ENCODE data around the gene MCHR1. TPM values are rescaled to one million over a fixed set of nuclear protein-coding genes. Genes with fewer than 3 reads are reported as not detected.

Gene MCHR1
- total RNA-seq, 1 experiment from 2014 or later: not detected

GRCh38 chr22:40645579-40646197 lies 33.6 kb upstream of the MCHR1 start:
- H3K4me3 ChIP-seq (replicated peaks in 1 of 2; ENCODE audit: low read depth in 1 of 2, low read length in 2 of 2): no peak overlapping the region; a peak in 1 of 4 replicates
- H3K9ac ChIP-seq (ENCODE audit: low read length): no peak overlapping the region
- RAD21 ChIA-PET (ENCODE audit: low non-redundant PET in 1 of 2, low total read pairs in 2 of 2, uncharacterized antibody in 2 of 2, unreplicated experiment in 2 of 2): interaction anchor here in 1 of 2 experiments (2.2 kb wide), 1 partner anchor 253 kb away, joined by 5 read pairs; no protein-coding TSS in a partner anchor
- no peaks in the 10 kb centered on the region for H4K20me1 ChIP-seq (ENCODE audit: insufficient read depth)
- no peaks in the 10 kb centered on the region for H3K9me2 ChIP-seq (ENCODE audit: insufficient read depth)
- no peak overlapping the region for H3K27ac ChIP-seq (ENCODE audit: low read depth, low read length)
- intact Hi-C loops (cut with micrococcal nuclease): loop anchor here (1.0 to 10.0 kb wide), 3 partner anchors 120 to 271 kb away; partner anchors contain the start of gene SGSM3
- TF ChIP-seq JUND (IDR thresholded peaks at IDR 0.05) (no peak), YY1 (IDR thresholded peaks at IDR 0.05; ENCODE audit: extremely low read depth, insufficient replicate concordance, low read depth, low read length) (no peak), ZBTB33 (IDR thresholded peaks at IDR 0.05; ENCODE audit: extremely low read depth, insufficient replicate concordance, low read length) (no peak), SP1 (IDR thresholded peaks at IDR 0.05; ENCODE audit: low read depth) (no peak), CTCF (IDR thresholded peaks at IDR 0.05 in 2 of 3, conservative IDR thresholded peaks at IDR 0.05 in 1 of 3; ENCODE audit: borderline replicate concordance in 1 of 3, insufficient read depth in 1 of 3, low read depth in 2 of 3, low read length in 2 of 3) (no peak), TCF7L2 (IDR thresholded peaks at IDR 0.05; ENCODE audit: borderline replicate concordance, extremely low read depth, insufficient read depth, insufficient read length) (no peak), SRF (IDR thresholded peaks at IDR 0.05; ENCODE audit: low read depth) (no peak), SIN3A (IDR thresholded peaks at IDR 0.05; ENCODE audit: low read depth) (no peak), ELF1 (IDR thresholded peaks at IDR 0.05; ENCODE audit: borderline replicate concordance, low read depth) (no peak), FOSL1 (IDR thresholded peaks at IDR 0.05; ENCODE audit: low read depth) (no peak), EZH2phosphoT487 (IDR thresholded peaks at IDR 0.05; ENCODE audit: borderline replicate concordance) (no peak), EZH2 (IDR thresholded peaks at IDR 0.05) (no peak), POLR2AphosphoS5 (IDR thresholded peaks at IDR 0.05; ENCODE audit: low read depth, low read length) (no peak)
- DNase-seq (ENCODE audit: low read depth, low spot score): no peak
- no peaks in the 10 kb centered on the region for H3K79me2 ChIP-seq (ENCODE audit: insufficient read depth, low read length)
- H3K27me3 ChIP-seq (ENCODE audit: insufficient read depth, low read length): no peaks in the 10 kb centered on the region
- BruUV-seq (replicated peaks): no TSS peak
- H2AFZ ChIP-seq (ENCODE audit: low read depth, low read length, poor library complexity, severe bottlenecking): peak overlapping the region; percentile 70
- POLR2A ChIA-PET: interaction anchor here (1.1 to 1.6 kb wide), 2 partner anchors 9 to 209 kb away, joined by 3 to 6 read pairs; partner anchors contain the start of gene MRTFA
- H3K9me3 ChIP-seq (ENCODE audit: control insufficient read depth in 1 of 2, insufficient read depth in 1 of 2, low read depth in 1 of 2, low read length in 2 of 2): no peaks in the 10 kb centered on the region
- no peak for ATAC-seq
- CTCF ChIA-PET: interaction anchor here (2.2 to 2.7 kb wide), 3 partner anchors 121 to 254 kb away, joined by 11 to 37 read pairs (median 20); no protein-coding TSS in a partner anchor
- H3K4me2 ChIP-seq (ENCODE audit: low read length): peak overlapping the region; percentile 72
- peaks cover 8 to 23% of the 10 kb centered on the region in 2 experiments; a peak in 3 of 4 replicates for H3K4me1 ChIP-seq (ENCODE audit: control insufficient read depth in 1 of 2, insufficient read depth in 2 of 2, low read length in 2 of 2)
- no peaks in the 10 kb centered on the region for H3K36me3 ChIP-seq (ENCODE audit: control insufficient read depth in 1 of 2, insufficient read depth in 2 of 2, low read length in 2 of 2)
